Adrenal gland (tissue), 12 donors: Measurements from ENCODE around the gene NELFB. TPM values are rescaled to one million over a fixed set of nuclear protein-coding genes. Genes with fewer than 3 reads are reported as not detected.

ENCODE experiments used
- DNase-seq, 7 donors: peaks; one replicate each; pipeline ENCODE4 v3.0.0-alpha.2; 2019 to 2020
- H3K27ac ChIP-seq, 5 donors: fragments of 200-600 bp; sonication (generic) in 4 of 5; 1 replicate in 3 of 5; 2 replicates in 2 of 5; pipeline versions ENCODE4 v1.5.1 to v1.8.0; 2016 to 2020; ENCODE audit warnings: mild to moderate bottlenecking in 1 of 5
- H3K27me3 ChIP-seq: fragments of 200-600 bp; 2 replicates; pipeline ENCODE4 v1.8.0; 2021
- H3K36me3 ChIP-seq, 2 donors: fragments of 200-600 bp; replicated peaks in 1 of 2; 1 replicate in 1 of 2; 2 replicates in 1 of 2; pipeline versions ENCODE4 v1.5.1 to v1.8.0; 2018 to 2022
- H3K4me1 ChIP-seq, 2 donors: fragments of 200-600 bp; replicated peaks in 1 of 2; 1 replicate in 1 of 2; 2 replicates in 1 of 2; pipeline versions ENCODE4 v1.5.1 to v1.8.0; 2018 to 2021
- H3K4me3 ChIP-seq, 4 donors: fragments of 200-600 bp; sonication (generic) in 3 of 4; one replicate each; pipeline ENCODE4 v1.5.1; 2016 to 2018
- H3K9me3 ChIP-seq, 3 donors: fragments of 200-600 bp; sonication (generic) in 1 of 3; replicated peaks in 1 of 3; 1 replicate in 2 of 3; 2 replicates in 1 of 3; pipeline versions ENCODE4 v1.5.1 to v1.8.0; 2016 to 2021
- POLR2A ChIP-seq, 2 donors: fragments of 450-650 bp; IDR thresholded peaks; one replicate each; pipeline ENCODE4 v1.6.1; 2017; ENCODE audit warnings: antibody characterized with exemption in 2 of 2, mild to moderate bottlenecking in 2 of 2, moderate library complexity in 1 of 2
- WGBS, 4 donors: extraction: QIAGEN DNeasy Blood & Tissue Kit in 2 of 4; methylation state at CpG; one replicate each; pipeline versions ENCODE4 v1.1.5 to v1.1.7; 2013 to 2017; 5-methylcytosine and 5-hydroxymethylcytosine counted together
- intact Hi-C, 2 donors: fragments of 100-400 bp; cut with DNase I; formaldehyde crosslinking; loops; one replicate each; pipeline versions ENCODE4 v1.14.1 to v1.15.0; 2022 to 2023
- polyA plus RNA-seq, 3 donors: library from polyadenylated mRNA; stranded (reverse); fragments of 200-250 nt in 2 of 3; fragments of 350-450 nt in 1 of 3; fragmentation: Illumina TruSeq in 1 of 3; extraction: RNeasy Lipid Tissue Mini Kit (QIAGEN cat#74804) in 1 of 3; gene quantifications; one replicate each; pipeline ENCODE4 v1.2.3, GENCODE V29; 2013 to 2014
- total RNA-seq, 9 donors: library from RNA; depleted of rRNA in 4 of 9; stranded (reverse); fragments of >200 nt in 4 of 9; fragments of 120-200 nt in 1 of 9; fragmentation: NEBNext Ultra II Directional in 1 of 9; extraction: Animal tissue kit (Norgen Biotek cat#: 25700) in 1 of 9; gene quantifications; one replicate each; pipeline versions ENCODE4 v1.1.0 to v1.2.4, GENCODE V29; 2013 to 2023
- TF ChIP-seq, protein P1 (sequence below), 6 experiments: fragments of 450-650 bp in 4 of 6; fragments of 200-600 bp in 2 of 6; sonication (generic) in 1 of 6; IDR thresholded peaks; 1 replicate in 5 of 6; 2 replicates in 1 of 6; pipeline versions ENCODE4 v1.5.1 to v1.8.0; 2016 to 2021; ENCODE audit warnings: antibody characterized with exemption in 6 of 6, mild to moderate bottlenecking in 2 of 6, moderate library complexity in 1 of 6
- donor health status: healthy with polysubstance abuse.
- donor health status: Bipolar disorder and iron deficiency.
- donor health status: DM: yes; HTN: yes; CAD: no.
- donor health status: DM: no; HTN: no; CAD: no.
- donor health status: DM: no; HTN: no; CAD: no.
- donor health status: DM: yes; HTN: yes; CAD: no.

Gene NELFB
- total and polyA plus RNA-seq, 12 donors, result 10.9 to 56.3 (median 36.9) TPM

GRCh38 chr9:137227054-137227852, 27.9 kb upstream of the NELFB start, which contains the start of gene RNF224:
Gene RNF224 (plus strand): TSS chr9:137227502. CDS start chr9:137228336, 834 bp downstream.
- 32 to 46% (median 34%) methylated on average over 17 to 25 of the region's 25 CpGs; no CpG with 5 or more reads in 1 of the 4 donors for WGBS, 4 donors

DNA sequence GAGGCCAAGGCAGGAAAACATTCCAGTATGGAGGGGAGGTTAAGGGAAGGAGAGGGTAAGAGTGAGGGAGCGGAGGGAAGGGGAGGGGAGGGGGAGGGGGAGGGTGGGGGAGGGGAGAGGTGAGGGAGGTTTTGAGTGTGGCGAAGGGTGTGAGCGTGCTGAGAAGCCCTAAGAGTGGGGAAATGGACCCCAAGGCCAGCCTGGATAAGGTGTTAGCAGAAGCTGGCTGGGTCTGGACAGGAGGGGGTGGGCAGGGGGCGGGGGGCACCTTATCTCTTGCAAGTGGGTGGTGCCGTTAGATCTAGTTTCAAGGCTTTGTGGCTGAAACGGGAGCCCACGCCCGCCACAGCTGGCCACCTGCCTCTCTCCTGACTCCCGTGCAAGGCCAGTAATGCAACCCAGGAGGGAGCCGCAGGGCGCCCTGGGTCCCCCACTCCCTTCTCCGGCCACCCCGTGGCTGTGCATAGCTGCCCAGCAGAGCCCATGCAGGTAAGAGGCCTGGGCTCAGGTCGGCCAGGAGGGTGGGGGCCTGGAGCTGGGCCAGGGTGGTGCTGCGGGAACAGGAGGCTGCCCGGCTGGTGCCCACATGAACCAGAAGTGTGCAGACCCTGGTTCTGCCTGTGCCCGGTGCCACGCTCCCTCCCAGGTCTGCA, 27.1 kb upstream of the NELFB start:
- no peak for TF ChIP-seq POLR2A (IDR thresholded peaks at IDR 0.05)
- TF ChIP-seq, protein P1, sequence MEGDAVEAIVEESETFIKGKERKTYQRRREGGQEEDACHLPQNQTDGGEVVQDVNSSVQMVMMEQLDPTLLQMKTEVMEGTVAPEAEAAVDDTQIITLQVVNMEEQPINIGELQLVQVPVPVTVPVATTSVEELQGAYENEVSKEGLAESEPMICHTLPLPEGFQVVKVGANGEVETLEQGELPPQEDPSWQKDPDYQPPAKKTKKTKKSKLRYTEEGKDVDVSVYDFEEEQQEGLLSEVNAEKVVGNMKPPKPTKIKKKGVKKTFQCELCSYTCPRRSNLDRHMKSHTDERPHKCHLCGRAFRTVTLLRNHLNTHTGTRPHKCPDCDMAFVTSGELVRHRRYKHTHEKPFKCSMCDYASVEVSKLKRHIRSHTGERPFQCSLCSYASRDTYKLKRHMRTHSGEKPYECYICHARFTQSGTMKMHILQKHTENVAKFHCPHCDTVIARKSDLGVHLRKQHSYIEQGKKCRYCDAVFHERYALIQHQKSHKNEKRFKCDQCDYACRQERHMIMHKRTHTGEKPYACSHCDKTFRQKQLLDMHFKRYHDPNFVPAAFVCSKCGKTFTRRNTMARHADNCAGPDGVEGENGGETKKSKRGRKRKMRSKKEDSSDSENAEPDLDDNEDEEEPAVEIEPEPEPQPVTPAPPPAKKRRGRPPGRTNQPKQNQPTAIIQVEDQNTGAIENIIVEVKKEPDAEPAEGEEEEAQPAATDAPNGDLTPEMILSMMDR (IDR thresholded peaks at IDR 0.05), result no peak
- H3K36me3 ChIP-seq, result no peaks in the 10 kb centered on the region
- no peaks in the 10 kb centered on the region for H3K9me3 ChIP-seq
- intact Hi-C loops, result loop anchor here (5.0 kb wide), 1 partner anchor 111 kb away; no protein-coding TSS in a partner anchor
- H3K4me3 ChIP-seq, result no peak overlapping the region
- DNase-seq, result no peak
- H3K4me1 ChIP-seq, result peaks cover 2 to 9% of the 10 kb centered on the region in 2 donors
- 25 to 33% (median 29%) methylated on average over 4 to 18 of the region's 18 CpGs for WGBS, 4 donors
- H3K27me3 ChIP-seq, result peaks cover 42% of the 10 kb centered on the region
- H3K27ac ChIP-seq, result no peak overlapping the region

More at GRCh38 chr9:137227054-137227852, 27.9 kb upstream of the NELFB start, which contains the start of gene RNF224:
- TF ChIP-seq, protein P1 (IDR thresholded peaks at IDR 0.05), result peak; percentile 74 to 95 (median 90)
- TF ChIP-seq POLR2A (IDR thresholded peaks at IDR 0.05), result no peak
- Histone ChIP-seq H3K4me3 (no peak within 1 kb of the TSS), H3K4me1 (peaks cover 8 to 16% of the 10 kb centered on the region in 2 donors), H3K27ac (no peak within 1 kb of the TSS), H3K9me3 (no peaks in the 10 kb centered on the region), H3K27me3 (peaks cover 36% of the 10 kb centered on the region), H3K36me3 (no peaks in the 10 kb centered on the region)
- intact Hi-C loops, result loop anchor here (5.0 kb wide), 1 partner anchor 110 kb away; no protein-coding TSS in a partner anchor
- DNase-seq, result peak; percentile 75 to 89 (median 84)

GRCh38 chr9:137228506-137228967, 26.6 kb upstream of the NELFB start:
- WGBS, 4 donors, result 48 to 70% (median 56%) methylated on average over 4 to 29 of the region's 29 CpGs; no CpG with 5 or more reads in 1 of the 4 donors
- DNase-seq, result no peak
- intact Hi-C loops, result loop anchor here (5.0 kb wide), 1 partner anchor 111 kb away; no protein-coding TSS in a partner anchor
- H3K4me3 ChIP-seq, result no peak overlapping the region
- no peaks in the 10 kb centered on the region for H3K36me3 ChIP-seq
- no peak overlapping the region for H3K27ac ChIP-seq
- TF ChIP-seq POLR2A (IDR thresholded peaks at IDR 0.05), result no peak
- TF ChIP-seq, protein P1 (IDR thresholded peaks at IDR 0.05), result no peak
- no peaks in the 10 kb centered on the region for H3K9me3 ChIP-seq
- H3K27me3 ChIP-seq, result peaks cover 42% of the 10 kb centered on the region
- H3K4me1 ChIP-seq, result peaks cover 0 to 8% of the 10 kb centered on the region in 2 donors
